M059J (cell line): ENCODE data around the gene PNPLA3. TPM values are rescaled to one million over a fixed set of nuclear protein-coding genes. Genes with fewer than 3 reads are reported as not detected.
A peak's percentile ranks its signal among the peaks of the same experiment; 100 is the strongest.

Experiments
- DNase-seq: peaks from one replicate; pipeline ENCODE4 v3.0.0-alpha.2; 2012; ENCODE audit warnings: low read depth
- total RNA-seq: library from RNA; depleted of rRNA; stranded (reverse); fragments of >200 nt; shearing (Covaris generic); gene quantifications from 2 replicates; pipeline ENCODE4 v1.2.3, GENCODE V29; 2014; rRNA removed

PNPLA3 gene
- 9.4 and 11.8 TPM in 2 replicates for total RNA-seq

- DNase-seq: peak; percentile 78
Observed at GRCh38 chr22:43923631-43924464, at the start of gene PNPLA3. TSS of gene PNPLA3 (plus strand) at chr22:43923805. CDS start at chr22:43923912, 107 bp downstream.

GRCh38 chr22:43876866-43877509, 46.6 kb upstream of the PNPLA3 start:
- no peak for DNase-seq

- no peak for DNase-seq
Observed at GRCh38 chr22:43878079-43878795, 45.4 kb upstream of the PNPLA3 start.

- no peak for DNase-seq
Observed at GRCh38 chr22:43878831-43879550, 44.6 kb upstream of the PNPLA3 start.

GRCh38 chr22:43879901-43880540, 43.6 kb upstream of the PNPLA3 start:
- DNase-seq: no peak

GRCh38 chr22:43880541-43880991, 43.0 kb upstream of the PNPLA3 start:
- no peak for DNase-seq

- no peak for DNase-seq
Observed at GRCh38 chr22:43881091-43882061, 42.2 kb upstream of the PNPLA3 start.

- DNase-seq: no peak
Observed at GRCh38 chr22:43882122-43882767, 41.4 kb upstream of the PNPLA3 start.

- peak; percentile 81 for DNase-seq
Observed at GRCh38 chr22:43883012-43883661, 40.5 kb upstream of the PNPLA3 start.

GRCh38 chr22:43883719-43884415, 39.7 kb upstream of the PNPLA3 start:
- DNase-seq: no peak

GRCh38 chr22:43884600-43885318, 38.8 kb upstream of the PNPLA3 start:
- peak; percentile 37 for DNase-seq

GRCh38 chr22:43885319-43885671, 38.3 kb upstream of the PNPLA3 start:
- DNase-seq: no peak

- DNase-seq: no peak
Observed at GRCh38 chr22:43885786-43886185, 37.8 kb upstream of the PNPLA3 start.

- no peak for DNase-seq
Observed at GRCh38 chr22:43886231-43886630, 37.4 kb upstream of the PNPLA3 start.

GRCh38 chr22:43887391-43887790, 36.2 kb upstream of the PNPLA3 start:
- no peak for DNase-seq

GRCh38 chr22:43888740-43889139, 34.9 kb upstream of the PNPLA3 start:
- no peak for DNase-seq

- DNase-seq: no peak
Observed at GRCh38 chr22:43889201-43889859, 34.3 kb upstream of the PNPLA3 start.
